HEK293T (cell line): ENCODE measurements around the gene OR10G6.
"Not testable (repeated sequence)": the region's sequence is repeated elsewhere in the genome, so short reads cannot be mapped to it uniquely, and the experiment has no call there.

ENCODE experiments used
- CTCF ChIA-PET: fragments of 350-600 bp; formaldehyde crosslinking; extraction: SDS; loops from one replicate; lab custom pipeline; 2021; ENCODE audit warnings: antibody characterized with exemption, inconsistent platforms; lab: Yijun Ruan, JAX
- POLR2A ChIA-PET: fragments of 350-600 bp; formaldehyde crosslinking; extraction: SDS; loops from one replicate; lab custom pipeline; 2020; ENCODE audit warnings: antibody characterized with exemption, inconsistent platforms; lab: Yijun Ruan, JAX
- DNase-seq: peaks from one replicate; pipeline ENCODE4 v3.0.0; 2012; ENCODE audit warnings: mixed read lengths; ENCODE audit errors: extremely low spot score
- ARNT ChIP-seq: fragments of 450-650 bp; IDR thresholded peaks from 2 replicates; pipeline ENCODE4 v1.6.1; 2017; ENCODE audit warnings: mild to moderate bottlenecking
- BHLHE40 ChIP-seq: fragments of 450-650 bp; IDR thresholded peaks from 2 replicates; pipeline ENCODE4 v1.6.1; 2016; ENCODE audit warnings: mild to moderate bottlenecking, moderate library complexity, borderline replicate concordance
- CTBP1 ChIP-seq: fragments of 450-650 bp; IDR thresholded peaks from 2 replicates; pipeline ENCODE4 v1.6.1; 2016; ENCODE audit warnings: borderline replicate concordance
- ELF4 ChIP-seq: fragments of 450-650 bp; IDR thresholded peaks from 2 replicates; pipeline ENCODE4 v1.6.1; 2017; ENCODE audit warnings: antibody characterized with exemption
- FOXA1 ChIP-seq: fragments of 450-650 bp; IDR thresholded peaks from 2 replicates; pipeline ENCODE4 v1.6.1; 2016; ENCODE audit warnings: mild to moderate bottlenecking
- FOXK2 ChIP-seq: fragments of 450-650 bp; IDR thresholded peaks from 2 replicates; pipeline ENCODE4 v1.6.1; 2016; ENCODE audit warnings: mild to moderate bottlenecking
- FOXM1 ChIP-seq: fragments of 450-650 bp; IDR thresholded peaks from 2 replicates; pipeline ENCODE4 v1.6.1; 2017; ENCODE audit warnings: mild to moderate bottlenecking, borderline replicate concordance
- HDGF ChIP-seq: fragments of 450-650 bp; IDR thresholded peaks from 2 replicates; pipeline ENCODE4 v1.6.1; 2017; ENCODE audit warnings: antibody characterized with exemption, borderline replicate concordance
- L3MBTL2 ChIP-seq: fragments of 450-650 bp; conservative IDR thresholded peaks from 2 replicates; pipeline ENCODE4 v1.6.1; 2016; ENCODE audit warnings: mild to moderate bottlenecking
- LEF1 ChIP-seq: fragments of 450-650 bp; IDR thresholded peaks from 2 replicates; pipeline ENCODE4 v1.6.1; 2017; ENCODE audit warnings: mild to moderate bottlenecking, borderline replicate concordance
- NFRKB ChIP-seq: fragments of 450-650 bp; IDR thresholded peaks from 2 replicates; pipeline ENCODE4 v1.6.1; 2016; ENCODE audit warnings: mild to moderate bottlenecking, moderate library complexity
- SP1 ChIP-seq: fragments of 450-650 bp; IDR thresholded peaks from 2 replicates; pipeline ENCODE4 v1.6.1; 2017
- SUZ12 ChIP-seq: fragments of 450-650 bp; IDR thresholded peaks from 2 replicates; pipeline ENCODE4 v1.6.1; 2016; ENCODE audit warnings: mild to moderate bottlenecking
- TARDBP ChIP-seq: fragments of 450-650 bp; IDR thresholded peaks from 2 replicates; pipeline ENCODE4 v1.6.1; 2016
- ZNF384 ChIP-seq: fragments of 450-650 bp; IDR thresholded peaks from 2 replicates; pipeline ENCODE4 v1.6.1; 2016
- TF ChIP-seq, protein P1 (sequence below): fragments of 450-650 bp; IDR thresholded peaks from 2 replicates; pipeline ENCODE4 v1.6.1; 2016

The OR10G6 gene

GRCh38 chr11:124026498-124026897 lies 31.5 kb upstream of the OR10G6 start, which contains the start of gene OR10G8:
OR10G8 (plus strand) TSS chr11:124026798; CDS start chr11:124029623, 2,825 bp downstream.
- DNase-seq: no peak
- ChIA-PET POLR2A (no interaction called here), CTCF (no interaction called here)
- no peak for TF ChIP-seq CTBP1
- TF ChIP-seq, protein P1, sequence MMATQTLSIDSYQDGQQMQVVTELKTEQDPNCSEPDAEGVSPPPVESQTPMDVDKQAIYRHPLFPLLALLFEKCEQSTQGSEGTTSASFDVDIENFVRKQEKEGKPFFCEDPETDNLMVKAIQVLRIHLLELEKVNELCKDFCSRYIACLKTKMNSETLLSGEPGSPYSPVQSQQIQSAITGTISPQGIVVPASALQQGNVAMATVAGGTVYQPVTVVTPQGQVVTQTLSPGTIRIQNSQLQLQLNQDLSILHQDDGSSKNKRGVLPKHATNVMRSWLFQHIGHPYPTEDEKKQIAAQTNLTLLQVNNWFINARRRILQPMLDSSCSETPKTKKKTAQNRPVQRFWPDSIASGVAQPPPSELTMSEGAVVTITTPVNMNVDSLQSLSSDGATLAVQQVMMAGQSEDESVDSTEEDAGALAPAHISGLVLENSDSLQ: no peak
- TF ChIP-seq FOXM1: no peak
- no peak for TF ChIP-seq TARDBP
- TF ChIP-seq L3MBTL2: no peak
- no peak for TF ChIP-seq ELF4
- TF ChIP-seq HDGF: no peak
- no peak for TF ChIP-seq ZNF384
- TF ChIP-seq SUZ12: no peak
- TF ChIP-seq ARNT: no peak
- no peak for TF ChIP-seq FOXA1

DNA sequence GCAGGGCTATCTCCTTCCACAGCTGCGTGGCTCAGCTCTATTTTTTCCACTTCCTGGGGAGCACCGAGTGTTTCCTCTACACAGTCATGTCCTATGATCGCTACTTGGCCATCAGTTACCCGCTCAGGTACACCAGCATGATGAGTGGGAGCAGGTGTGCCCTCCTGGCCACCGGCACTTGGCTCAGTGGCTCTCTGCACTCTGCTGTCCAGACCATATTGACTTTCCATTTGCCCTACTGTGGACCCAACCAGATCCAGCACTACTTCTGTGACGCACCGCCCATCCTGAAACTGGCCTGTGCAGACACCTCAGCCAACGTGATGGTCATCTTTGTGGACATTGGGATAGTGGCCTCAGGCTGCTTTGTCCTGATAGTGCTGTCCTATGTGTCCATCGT lies 20.9 kb upstream of the OR10G6 start:
- POLR2A ChIA-PET, DNase-seq, CTCF ChIA-PET: not testable (repeated sequence)

- DNase-seq: no peak
- CTCF ChIA-PET: no interaction called here
- TF ChIP-seq BHLHE40 (no peak), NFRKB (no peak), FOXM1 (no peak), ELF4 (no peak), SP1 (no peak), HDGF (no peak), CTBP1 (no peak), TARDBP (no peak), ARNT (no peak), FOXK2 (no peak), SUZ12 (no peak), FOXA1 (no peak), ZNF384 (no peak), LEF1 (no peak), L3MBTL2 (no peak)
- TF ChIP-seq, protein P1: no peak
- POLR2A ChIA-PET: no interaction called here
Observed at GRCh38 chr11:124012697-124013096, 17.7 kb upstream of the OR10G6 start, which contains the start of gene OR10G4. OR10G4 (plus strand) TSS chr11:124012997; CDS start chr11:124015575, 2,578 bp downstream.

GRCh38 chr11:123979311-123979710 lies 15.7 kb downstream of the OR10G6 start:
- CTCF ChIA-PET: no interaction called here
- DNase-seq: no peak
- TF ChIP-seq SUZ12 (no peak), HDGF (no peak), LEF1 (no peak), ZNF384 (no peak), BHLHE40 (no peak), FOXM1 (no peak), FOXA1 (no peak), FOXK2 (no peak), TARDBP (no peak), CTBP1 (no peak), ELF4 (no peak)
- TF ChIP-seq, protein P1: no peak
- POLR2A ChIA-PET: no interaction called here

DNA sequence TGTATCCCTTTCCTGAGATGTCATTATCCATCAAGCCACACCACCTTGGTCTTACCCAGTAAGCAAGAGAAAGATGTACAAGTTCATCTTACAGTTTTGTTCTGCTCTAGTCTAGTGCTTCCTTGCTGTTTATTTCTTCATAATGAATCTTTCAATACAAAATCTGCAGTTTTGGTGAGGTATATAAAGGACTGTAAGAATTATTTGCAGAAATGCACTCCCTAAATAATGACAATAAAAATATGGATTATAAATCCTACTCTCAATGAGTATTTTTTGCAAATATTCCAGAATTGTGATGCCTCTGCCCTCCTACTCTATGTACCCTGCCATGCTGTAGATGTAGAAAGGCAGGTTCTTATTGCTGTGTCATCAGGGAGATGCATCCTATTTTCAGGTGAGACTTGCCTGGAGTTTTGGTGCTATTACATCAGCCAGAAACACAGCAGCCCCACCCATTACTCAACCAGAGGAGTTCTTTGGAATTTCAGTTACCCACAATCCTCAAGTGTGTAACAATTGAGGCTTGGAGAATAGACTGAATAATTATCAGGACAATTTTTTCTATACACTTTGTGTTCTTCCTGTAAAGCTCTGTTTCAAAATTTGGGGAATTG lies 17.1 kb downstream of the OR10G6 start, which contains the start of gene OR10S1:
OR10S1 (minus strand) TSS at position 51 of the 617 bp plus-strand sequence. CDS start 117 bp downstream, outside the sequence.
- DNase-seq: no peak
- ChIA-PET POLR2A (no interaction called here), CTCF (no interaction called here)
- TF ChIP-seq ZNF384 (no peak), FOXK2 (no peak), FOXM1 (no peak)
- TF ChIP-seq, protein P1: no peak

DNA sequence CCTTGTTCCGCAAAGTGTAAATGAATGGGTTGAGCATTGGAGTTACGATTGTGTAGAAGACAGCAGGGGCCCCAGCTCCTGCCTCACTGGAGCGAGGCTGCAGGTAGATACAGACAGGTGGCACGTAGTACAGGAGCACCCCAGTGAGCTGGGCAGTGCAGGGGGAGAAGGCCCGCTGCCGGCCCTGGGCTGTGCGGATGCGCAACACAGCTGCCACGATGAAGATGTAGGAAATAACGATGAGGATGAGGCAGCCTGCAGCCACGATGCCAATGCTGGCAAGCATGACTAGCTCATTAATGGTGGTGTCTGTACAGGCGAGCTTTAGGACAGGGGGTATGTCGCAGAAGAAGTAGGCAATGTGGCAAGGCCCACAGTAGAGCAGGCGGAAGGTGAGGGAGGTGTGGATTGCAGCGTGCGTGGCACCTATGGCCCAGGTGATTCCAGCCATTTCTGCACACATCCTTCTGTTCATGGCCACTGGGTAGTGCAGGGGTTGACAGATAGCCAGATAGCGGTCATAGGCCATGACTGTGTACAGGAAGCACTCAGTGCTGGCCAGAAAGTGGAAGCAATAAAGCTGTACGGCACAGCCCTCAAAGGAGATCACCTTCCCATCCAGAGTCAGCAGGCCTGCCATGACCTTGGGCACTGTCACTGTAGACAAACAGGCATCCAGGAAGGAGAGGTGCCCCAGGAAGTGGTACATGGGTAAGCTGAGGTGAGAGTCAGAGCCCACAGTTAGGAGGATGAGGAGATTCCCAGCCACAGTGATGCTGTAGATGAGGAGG lies 18.0 kb downstream of the OR10G6 start:
- TF ChIP-seq, protein P1: no peak
- TF ChIP-seq ZNF384: no peak
- TF ChIP-seq ARNT: no peak
- TF ChIP-seq ELF4: no peak
- no peak for TF ChIP-seq NFRKB
- TF ChIP-seq SP1: no peak
- no peak for TF ChIP-seq SUZ12
- no peak for TF ChIP-seq FOXK2
- TF ChIP-seq TARDBP: no peak
- no peak for TF ChIP-seq L3MBTL2
- TF ChIP-seq HDGF: no peak
- no peak for TF ChIP-seq FOXM1
- TF ChIP-seq CTBP1: no peak
- ChIA-PET POLR2A (no interaction called here), CTCF (no interaction called here)
- no peak for DNase-seq
